HG03175 (cell line): ENCODE data around the gene FSTL1.
A peak's percentile ranks its signal among the peaks of the same experiment; 100 is the strongest.
"Not testable (repeated sequence)": the region's sequence is repeated elsewhere in the genome, so short reads cannot be mapped to it uniquely, and the experiment has no call there.

Experiments used
- ATAC-seq: cut with Tn5 transposase; IDR thresholded peaks from one replicate; pipeline ENCODE4 v1.9.1; 2021; ENCODE audit warnings: mild to moderate bottlenecking, moderate library complexity; ENCODE audit not compliant: unreplicated experiment

FSTL1 gene

GRCh38 chr3:120418866-120419490 lies 31.8 kb downstream of the FSTL1 start:
- peak; percentile 23 for ATAC-seq

GRCh38 chr3:120418446-120418845 lies 32.3 kb downstream of the FSTL1 start:
- ATAC-seq, result no peak

DNA sequence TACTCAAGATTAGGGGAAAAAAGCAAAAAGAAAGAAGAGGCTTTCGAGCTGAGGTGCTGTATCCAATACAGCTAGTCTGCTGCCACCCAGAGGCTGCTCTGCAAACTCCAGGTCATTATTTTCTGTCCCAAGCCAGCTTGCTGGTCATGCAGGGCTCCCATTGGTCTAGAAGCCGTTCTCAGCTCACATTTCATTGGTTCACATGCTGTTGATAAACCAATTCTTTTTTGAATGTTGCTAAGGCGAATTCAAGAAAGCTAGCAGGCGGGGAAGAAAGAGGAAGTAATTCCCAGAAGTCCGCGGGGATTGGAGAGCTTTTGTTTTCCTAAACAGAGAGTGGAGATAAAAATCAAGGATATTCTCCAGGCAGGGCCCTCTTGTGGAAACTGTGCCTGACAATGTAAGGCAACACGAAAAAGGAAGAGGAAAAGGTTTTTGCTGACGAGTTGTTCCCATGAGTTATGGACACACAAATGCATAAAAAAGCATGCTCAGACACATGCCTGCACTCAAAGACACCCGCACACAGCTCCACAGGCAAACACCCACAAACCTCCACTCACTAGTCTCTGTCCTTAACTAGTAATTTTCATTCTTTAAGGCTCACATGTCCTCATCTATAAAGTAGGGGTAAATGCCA lies 33.4 kb downstream of the FSTL1 start:
- ATAC-seq, result peak; percentile 100

- ATAC-seq, result peak; percentile 20
These were observed 33.9 kb downstream of the FSTL1 start for GRCh38 chr3:120416868-120417267.

- no peak for ATAC-seq
These were observed 35.0 kb downstream of the FSTL1 start for GRCh38 chr3:120415756-120416155.

DNA sequence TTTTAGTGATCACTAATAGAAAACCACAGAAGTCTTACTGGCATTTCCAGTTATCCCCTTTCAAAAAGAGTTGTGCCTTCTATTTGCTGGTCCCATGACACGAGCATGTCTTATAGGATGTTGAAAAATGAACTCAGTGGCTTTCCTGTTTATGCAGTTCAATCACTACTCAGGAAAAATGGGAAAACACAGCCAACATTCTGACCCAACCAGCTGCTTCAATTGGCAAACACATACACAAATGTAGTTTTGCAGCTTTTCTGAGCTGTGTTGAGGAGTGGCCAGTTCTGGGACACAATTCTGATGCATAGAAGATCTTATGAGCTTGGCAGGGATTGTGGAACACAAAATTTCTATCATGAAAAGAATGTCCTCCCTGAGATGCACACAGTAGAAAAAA lies 40.3 kb downstream of the FSTL1 start:
- ATAC-seq, result no peak

GRCh38 chr3:120410116-120410515 lies 40.7 kb downstream of the FSTL1 start:
- no peak for ATAC-seq

DNA sequence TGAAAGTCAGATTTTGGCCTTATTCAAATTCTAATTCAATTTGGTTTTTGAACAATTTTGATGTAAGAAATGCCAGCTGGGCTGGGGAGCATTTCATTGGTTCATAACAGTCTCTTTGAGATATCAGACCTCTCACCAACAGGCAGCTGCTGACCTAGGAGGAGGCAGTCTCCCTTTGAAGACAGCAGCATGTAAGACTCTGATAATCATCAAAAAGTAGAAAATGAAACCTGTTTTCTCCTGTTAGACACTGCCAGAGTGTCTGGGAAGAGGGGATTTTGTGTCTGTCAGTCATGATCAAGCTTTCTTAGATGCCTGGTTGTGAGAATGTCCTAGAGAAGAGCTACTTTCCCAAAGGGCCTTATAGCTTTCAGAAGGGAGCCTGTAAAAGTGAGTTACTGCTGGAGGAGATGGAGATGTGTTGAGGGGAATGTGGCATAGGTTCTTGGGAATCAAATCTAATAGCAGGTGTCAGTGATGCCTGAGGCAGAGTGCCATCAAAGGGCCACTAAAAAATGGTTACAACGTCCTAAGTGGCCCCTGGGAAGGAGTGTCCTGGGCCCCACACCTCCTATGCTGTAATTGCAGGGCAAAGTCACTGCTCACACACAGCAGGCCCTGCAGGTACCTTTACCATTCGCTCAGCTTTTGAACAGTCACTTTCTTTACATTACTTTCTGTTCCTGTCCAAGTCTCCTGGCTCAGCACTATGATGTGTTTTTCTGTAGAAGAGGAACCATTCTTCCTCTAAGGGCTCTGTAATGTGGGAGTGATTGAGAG lies 43.1 kb downstream of the FSTL1 start:
- no peak for ATAC-seq

DNA sequence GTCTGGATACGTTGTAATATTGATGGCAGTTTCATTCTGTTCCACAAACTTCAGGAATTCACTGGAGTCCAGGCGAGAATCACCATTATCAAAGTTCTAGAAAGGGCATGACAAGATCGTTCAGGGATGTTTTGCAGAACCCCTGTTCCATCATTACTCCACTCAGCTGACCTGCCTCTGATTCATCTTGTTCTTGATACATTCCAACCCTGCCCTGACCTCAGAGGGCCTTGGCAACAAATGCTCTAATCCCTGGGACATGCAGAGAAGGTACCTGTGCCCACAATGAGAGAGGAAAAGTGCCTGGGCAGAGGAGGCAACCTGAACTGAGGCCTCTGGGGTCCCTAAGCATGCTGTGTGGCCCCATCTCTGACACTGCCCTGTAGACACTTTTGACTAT lies 45.9 kb downstream of the FSTL1 start:
- no peak for ATAC-seq

- ATAC-seq, result no peak
These were observed 48.5 kb downstream of the FSTL1 start for GRCh38 chr3:120402257-120402656.

- peak; percentile 89 for ATAC-seq
These were observed 51.4 kb downstream of the FSTL1 start for GRCh38 chr3:120399372-120399771.

DNA sequence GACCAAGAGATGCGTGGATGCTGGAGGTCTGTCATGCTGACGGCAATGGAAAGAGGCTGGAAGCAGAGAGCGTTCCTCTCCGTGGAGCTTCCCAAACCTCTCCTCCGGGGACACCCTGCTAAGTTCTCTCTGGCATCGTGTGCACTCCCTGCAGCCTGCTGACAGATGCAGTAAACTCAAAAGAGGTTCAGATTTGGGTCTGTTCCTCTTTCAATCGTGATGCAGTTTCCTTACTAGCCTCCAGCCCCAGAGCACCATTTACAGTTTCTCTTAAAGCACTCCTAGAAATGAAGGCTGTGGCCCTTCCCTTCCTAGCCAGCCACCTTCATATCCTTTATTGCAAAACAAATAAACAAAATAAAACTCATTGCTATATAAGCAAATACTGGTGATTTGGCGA lies 54.3 kb downstream of the FSTL1 start:
- no peak for ATAC-seq

DNA sequence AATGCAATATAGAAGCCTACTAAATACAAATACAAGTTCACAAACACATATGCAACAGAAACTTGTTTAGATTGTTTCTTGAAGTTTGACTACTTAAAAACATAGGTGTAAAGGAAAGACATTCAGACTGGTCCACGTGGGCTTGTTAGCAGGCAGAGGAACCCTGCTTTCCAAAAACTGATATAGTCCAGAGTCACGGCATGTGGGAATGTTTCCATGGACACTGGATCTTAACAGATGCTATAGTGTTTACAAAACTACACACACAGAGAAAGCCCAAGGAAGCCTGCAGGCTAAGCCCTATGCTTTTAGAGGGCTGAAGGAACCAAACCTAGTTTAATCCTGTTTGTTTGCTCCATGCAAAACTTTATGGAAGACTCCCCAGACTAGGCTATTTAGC lies 56.4 kb downstream of the FSTL1 start:
- no peak for ATAC-seq

DNA sequence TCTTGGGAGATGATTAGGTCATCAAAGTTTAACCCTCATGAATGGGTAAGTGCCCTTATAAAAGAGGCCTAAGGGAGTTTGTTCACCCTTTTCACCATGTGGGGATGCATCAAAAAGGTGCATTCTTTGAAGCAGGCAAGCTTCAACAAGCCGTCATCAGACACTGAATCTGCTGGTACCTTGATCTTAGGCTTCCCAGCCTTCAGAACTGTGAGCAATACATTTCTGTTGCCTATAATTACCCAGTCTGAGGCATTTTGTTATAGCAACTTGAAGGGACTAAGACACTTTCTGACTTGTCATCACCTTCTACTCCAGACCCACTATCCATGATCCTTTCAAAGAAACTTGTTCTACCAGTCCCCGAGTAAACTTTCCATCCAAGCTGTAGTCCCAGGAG lies 57.0 kb downstream of the FSTL1 start:
- ATAC-seq, result no peak

GRCh38 chr3:120393243-120393642 lies 57.5 kb downstream of the FSTL1 start:
- no peak for ATAC-seq

GRCh38 chr3:120382941-120383447 lies 67.8 kb downstream of the FSTL1 start:
- ATAC-seq, result no peak

DNA sequence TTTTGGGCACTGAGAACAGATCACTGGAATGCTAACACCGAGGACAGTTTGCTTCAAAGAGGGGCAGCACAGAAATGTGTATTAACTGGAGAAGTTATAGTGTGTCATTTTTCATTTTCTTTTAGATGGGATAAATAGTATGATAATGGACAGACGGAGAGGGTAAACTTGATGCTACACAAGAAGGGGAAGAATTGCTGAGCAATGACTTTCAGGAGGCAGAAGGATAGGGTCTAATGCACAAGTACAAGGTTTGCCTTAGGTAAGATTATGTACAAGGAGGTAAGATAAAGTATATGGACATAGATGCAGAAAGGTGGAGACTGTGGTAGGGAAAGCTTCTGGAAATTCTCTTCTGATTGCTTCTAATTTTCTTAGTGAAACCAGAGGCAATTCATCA lies 69.3 kb downstream of the FSTL1 start:
- no peak for ATAC-seq

DNA sequence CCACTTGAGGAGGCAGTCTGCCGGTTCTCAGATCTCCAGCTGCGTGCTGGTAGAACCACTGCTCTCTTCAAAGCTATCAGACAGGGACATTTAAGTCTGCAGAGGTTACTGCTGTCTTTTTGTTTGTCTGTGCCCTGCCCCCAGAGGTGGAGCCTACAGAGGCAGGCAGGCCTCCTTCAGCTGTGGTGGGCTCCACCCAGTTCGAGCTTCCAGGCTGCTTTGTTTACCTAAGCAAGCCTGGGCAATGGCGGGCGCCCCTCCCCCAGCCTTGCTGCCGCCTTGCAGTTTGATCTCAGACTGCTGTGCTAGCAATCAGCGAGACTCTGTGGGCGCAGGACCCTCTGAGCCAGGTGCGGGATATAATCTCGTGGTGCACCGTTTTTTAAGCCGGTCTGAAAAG lies 72.8 kb downstream of the FSTL1 start:
- ATAC-seq, result not testable (repeated sequence)

GRCh38 chr3:120370463-120370862 lies 80.3 kb downstream of the FSTL1 start:
- ATAC-seq, result peak; percentile 63

GRCh38 chr3:120369037-120369467 lies 81.7 kb downstream of the FSTL1 start:
- peak; percentile 94 for ATAC-seq

DNA sequence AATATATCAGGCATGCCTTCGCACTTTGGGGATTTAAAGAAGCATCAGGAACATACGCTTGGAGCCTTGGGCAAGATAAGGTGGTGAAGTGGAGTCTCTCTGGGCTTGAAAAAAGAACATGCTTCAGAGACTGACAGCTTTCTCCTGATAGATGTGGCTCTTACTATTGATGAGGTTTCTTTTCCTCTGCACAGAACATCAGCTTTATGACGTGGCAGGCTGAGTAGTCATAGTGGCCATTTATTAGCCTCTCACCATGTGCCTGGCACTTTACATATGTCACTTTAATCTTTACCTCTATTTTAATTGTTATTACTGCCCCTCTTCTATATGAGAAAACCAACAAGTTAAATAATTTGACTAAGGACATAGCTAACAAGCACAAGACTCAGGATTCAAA lies 82.6 kb downstream of the FSTL1 start:
- ATAC-seq, result peak; percentile 33

GRCh38 chr3:120364821-120365220 lies 86.0 kb downstream of the FSTL1 start:
- no peak for ATAC-seq
